ENCODE data around the gene GOSR2.

GOSR2 gene
- 59.9 to 63.7 reads per million in 2 donors for total RNA-seq

GRCh38 chr17:46922804-46923635 lies at the start of gene GOSR2:
Gene GOSR2 (plus strand): TSS chr17:46923160. CDS start chr17:46923193, 33 bp downstream.
- DNase-seq: peak; percentile 67

DNA sequence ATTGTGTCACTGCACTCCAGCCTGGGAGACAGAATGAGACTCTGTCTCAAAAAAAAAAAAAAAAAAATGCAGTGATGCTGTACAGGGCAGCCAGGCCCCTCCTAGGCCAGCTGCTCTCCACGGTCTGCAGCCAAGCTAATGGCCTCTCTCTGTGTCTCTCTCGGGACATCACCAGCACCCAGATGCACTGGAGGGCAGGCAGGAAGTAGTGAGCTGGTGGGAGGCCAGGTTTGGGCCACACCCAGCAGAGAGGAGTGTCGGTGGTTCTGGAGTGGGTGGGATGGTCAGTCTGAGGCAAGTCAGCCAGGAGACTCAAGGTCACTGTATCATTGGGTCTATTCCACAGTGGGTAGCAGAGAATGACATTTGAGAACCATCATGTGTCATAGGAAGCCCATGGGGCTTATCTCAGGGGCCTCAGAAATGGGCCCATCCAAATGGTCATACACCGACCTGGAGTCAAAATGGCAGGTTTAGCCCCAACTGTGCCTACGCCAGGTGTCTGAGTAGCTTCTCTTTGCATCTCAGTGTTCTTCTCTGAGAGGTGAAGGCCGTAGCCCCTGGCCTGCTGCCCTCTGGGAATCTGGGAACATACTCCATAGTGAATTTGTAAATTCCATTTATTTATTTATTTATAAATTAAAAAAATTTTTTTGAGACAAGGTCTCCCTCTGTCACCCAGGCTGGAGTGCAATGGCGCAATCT lies 48.9 kb upstream of the GOSR2 start:
- DNase-seq: no peak

GRCh38 chr17:46874906-46875305 lies 48.1 kb upstream of the GOSR2 start:
- no peak for DNase-seq

DNA sequence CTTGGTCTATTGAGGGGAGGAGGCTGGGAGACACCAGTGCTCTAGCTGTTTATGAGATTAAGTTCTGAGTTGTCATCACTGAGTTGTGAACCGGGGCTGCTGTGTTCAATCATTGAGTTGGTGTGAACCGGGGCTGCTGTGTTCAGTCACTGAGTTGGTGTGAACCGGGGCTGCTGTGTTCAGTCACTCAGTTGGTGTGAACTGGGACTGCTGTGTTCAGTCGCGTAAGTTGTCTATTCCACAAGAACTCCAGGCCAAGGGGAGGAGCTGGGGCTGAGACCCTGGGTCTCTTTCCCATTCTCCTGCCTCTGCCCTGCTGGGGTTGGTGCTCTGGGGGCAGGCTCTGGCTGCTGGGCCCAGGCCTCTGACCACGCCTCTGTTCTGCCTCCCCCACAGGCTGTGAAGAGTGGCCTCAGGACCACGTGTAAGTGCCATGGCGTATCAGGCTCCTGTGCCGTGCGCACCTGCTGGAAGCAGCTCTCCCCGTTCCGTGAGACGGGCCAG lies 47.1 kb upstream of the GOSR2 start:
- no peak for DNase-seq

- DNase-seq: no peak
Measured at GRCh38 chr17:46876353-46876887, 46.5 kb upstream of the GOSR2 start.

DNA sequence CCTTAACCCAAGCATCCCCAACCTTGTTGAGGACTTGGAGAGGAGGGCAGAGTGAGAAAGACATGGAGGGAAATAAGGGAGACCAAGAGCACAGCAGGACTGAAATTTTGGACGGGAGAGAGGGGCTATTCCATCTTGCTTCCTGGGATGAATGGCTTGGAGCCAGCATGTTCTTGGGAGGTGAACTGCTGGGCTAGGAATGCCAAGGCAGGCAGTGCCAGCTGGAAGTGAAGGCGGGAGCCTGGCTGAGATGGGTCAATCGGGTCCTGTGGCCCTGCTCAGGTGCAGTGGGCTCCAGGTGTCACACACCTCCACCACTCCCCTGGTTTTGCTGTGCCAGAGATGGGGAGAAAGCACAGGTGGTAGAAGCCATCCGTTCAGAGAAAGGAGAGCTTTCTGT lies 46.0 kb upstream of the GOSR2 start:
- DNase-seq: no peak

DNA sequence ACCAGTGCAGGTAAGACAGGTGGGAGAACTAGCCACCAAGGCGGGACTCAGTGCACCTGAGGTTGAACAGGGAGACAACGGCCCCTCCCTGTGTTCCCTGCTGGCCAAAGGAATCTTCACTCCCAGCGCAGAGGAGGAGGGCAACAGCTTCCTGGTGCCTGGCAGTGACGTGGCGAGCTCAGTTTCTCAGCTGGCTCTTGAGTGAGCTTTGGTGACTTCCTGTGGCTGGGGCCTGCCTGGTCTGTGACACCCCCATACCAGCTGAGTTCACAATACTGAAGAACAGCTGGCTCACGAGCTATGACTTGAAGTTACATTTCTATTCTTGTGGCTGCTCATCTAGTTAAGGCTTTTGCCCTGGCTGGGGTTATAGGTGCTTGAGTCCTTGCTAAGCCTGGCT lies 45.5 kb upstream of the GOSR2 start:
- no peak for DNase-seq

GRCh38 chr17:46878055-46878454 lies 44.9 kb upstream of the GOSR2 start:
- DNase-seq: no peak

GRCh38 chr17:46879101-46879500 lies 43.9 kb upstream of the GOSR2 start:
- DNase-seq: no peak

DNA sequence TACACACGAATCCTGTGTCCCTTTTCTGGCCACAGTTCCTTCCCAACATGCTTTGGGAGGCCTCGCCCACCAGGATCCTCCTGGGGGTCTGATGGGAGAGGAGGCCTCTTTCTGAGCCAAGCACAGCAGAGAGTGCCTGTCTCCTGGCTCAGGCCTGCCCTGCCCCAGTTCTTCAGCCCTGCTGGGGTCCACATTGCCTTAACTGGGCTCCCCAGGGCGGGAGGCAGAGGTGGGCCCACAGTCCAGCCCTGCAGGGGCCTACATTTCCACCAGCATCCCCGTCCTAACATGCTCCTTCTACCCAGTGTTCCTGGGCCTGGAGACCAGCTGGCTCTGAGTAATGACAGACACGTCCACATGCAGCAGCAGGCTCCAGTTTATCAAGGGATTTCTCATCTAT lies 41.9 kb upstream of the GOSR2 start:
- DNase-seq: no peak

DNA sequence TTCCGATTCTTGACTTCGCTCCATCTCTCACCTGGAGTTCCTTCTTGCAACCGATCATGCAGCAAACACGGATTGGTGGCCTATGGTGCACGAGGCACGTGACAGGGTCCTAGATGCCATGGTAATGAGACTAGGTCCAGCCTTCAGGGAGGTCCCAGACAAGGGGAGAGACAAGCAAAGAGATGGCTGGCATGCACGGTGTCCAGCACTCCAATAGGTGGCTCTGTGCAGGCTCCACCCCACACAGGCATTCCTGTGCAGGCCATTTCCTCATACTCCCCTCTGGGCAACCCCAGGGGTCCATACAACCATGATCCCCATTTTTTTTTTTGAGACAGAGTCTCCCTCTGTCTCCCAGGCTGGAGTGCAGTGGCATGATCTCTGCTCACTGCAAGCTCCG lies 40.3 kb upstream of the GOSR2 start:
- no peak for DNase-seq

- no peak for DNase-seq
Measured at GRCh38 chr17:46883871-46884520, 39.0 kb upstream of the GOSR2 start.

- no peak for DNase-seq
Measured at GRCh38 chr17:46884552-46884951, 38.4 kb upstream of the GOSR2 start.

DNA sequence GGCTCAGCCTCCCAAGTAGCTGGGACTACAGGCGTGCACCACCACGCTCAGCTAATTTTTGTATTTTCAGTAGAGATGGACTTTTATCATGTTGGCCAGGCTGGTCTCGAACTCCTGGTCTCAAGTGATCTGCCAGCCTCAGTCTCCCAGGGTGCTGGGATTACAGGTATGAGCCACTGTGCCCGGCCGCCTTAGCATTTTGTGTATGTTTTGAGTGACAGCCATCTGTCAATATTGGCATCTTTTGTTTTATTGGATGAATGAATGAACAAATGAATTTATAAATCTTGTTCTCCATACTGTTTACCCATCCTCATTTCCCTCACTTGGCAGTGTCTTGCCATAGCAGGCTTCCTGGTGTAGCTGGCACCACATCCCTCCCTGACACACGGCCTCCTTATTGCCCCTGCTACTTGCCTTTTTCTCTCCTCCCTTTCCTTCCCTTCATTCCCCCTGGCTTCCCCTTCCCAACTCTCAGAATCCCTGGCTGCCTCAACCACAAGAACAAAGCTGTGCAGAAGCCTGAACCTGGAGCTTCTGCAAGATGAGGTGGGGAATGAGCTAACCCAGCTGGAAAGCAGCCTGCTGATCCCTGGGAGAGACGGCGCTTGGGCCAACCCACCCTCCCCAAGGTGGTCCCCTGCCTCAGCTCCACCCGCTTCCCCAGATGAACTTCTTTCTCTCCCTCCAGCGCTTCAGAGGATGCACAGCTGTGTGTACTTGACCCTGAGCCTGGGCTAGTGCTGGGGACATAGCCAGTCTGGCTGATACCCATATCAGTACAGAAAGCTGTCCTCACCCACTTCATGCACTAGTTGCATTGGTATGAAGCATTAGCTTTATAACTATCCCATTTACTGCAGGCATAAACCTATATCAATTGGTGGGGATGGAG lies 37.3 kb upstream of the GOSR2 start:
- no peak for DNase-seq

DNA sequence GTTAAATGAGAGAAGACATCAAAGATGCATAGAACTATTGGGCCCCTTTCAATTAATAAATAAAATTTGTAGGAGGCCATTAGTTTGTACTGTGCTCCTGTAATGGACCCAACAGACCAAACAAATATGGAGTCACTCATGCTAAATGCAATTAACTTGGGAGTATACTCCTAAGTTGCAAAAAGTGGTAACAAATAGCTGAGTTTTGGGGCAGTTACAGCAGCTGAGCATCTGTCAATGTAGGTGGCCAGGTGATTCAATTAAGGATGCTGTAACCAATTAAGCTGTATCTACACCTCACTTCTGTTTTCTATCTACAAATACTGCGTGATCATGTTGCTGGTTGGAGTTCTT lies 36.7 kb upstream of the GOSR2 start:
- DNase-seq: no peak

DNA sequence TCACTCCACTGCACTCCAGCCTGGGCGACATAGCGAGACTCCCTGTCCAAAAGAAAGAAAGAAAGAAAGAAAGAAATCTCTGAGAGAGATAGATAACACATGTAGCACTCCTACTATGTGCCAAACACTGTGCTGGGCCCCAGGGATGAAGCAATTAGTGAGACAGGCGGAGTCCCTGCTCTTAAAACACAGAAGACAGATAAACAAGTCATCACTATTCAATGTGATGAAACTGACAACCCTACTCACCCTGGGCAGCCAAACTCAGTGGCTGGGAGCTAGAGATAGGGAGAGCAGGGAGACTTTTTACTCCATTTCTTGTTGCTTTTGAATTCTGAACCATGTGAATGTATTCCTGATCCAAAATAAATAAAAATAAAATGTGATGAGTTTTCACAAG lies 35.2 kb upstream of the GOSR2 start:
- DNase-seq: no peak

DNA sequence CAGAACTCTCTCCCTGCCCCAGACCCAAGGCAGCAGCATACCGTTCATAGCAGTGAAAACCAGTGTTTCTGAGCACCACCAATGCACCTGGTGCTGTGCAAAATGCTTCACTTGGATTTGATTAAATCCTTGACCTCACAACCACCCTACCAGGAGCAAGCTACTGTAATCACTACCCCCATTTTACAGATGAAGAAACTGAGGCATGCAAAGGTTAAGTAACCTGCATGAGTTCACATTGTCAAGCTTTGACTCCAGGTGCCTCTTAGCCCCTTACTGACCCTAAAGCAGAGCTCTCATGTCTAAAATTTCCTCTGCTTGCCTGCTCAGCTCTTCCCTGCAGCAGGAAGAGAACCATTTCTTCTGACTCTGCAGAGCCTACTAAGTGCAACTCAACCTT lies 34.2 kb upstream of the GOSR2 start:
- DNase-seq: no peak

GRCh38 chr17:46889519-46889918 lies 33.4 kb upstream of the GOSR2 start:
- DNase-seq: no peak

DNA sequence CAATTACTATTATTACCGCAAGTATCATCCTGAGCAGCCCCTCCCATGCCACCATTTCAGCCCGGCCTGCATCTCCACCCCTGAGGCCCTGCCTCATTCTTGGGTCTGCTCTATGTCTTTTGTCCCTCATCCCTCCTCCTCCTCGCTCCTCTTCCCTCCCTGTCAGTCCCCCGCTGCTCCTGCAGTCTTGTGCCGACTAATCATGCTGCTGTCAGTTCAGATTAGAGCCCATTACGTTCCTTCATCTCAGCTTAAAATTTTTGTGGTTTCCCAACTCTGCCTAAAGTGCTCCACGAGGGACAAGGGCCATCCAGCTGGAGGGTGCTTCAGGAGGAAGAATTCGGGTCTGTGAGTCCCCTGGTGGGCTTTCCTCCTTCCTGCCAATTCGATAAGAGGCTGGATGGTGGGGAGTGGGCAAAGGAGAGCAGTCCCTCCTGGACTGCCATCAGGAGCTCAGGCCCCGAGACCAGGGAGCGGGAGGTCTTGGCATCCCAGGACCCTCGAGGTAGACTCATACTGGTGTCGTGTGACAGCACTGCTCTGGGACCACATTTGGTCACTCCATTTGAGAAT lies 32.9 kb upstream of the GOSR2 start:
- DNase-seq: no peak

DNA sequence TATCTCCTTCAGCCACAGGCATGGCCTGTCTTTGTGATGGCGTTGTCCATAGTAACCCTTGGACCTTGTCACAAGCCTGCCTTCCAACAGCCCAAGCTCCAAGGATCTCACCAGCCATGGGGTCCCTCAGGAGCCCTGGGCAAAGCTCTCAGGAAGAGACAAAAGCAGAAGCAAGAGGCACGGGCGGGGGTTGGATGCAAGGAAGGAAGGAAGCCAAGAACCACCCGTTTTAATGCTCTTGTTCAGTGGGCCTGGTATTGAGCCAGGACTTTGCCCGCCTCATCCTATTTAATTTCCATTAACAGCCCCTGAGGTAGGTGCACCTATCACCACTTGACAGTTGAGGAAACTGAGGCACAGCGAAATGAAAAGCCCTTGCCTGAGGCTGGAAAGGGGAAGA lies 32.3 kb upstream of the GOSR2 start:
- no peak for DNase-seq

DNA sequence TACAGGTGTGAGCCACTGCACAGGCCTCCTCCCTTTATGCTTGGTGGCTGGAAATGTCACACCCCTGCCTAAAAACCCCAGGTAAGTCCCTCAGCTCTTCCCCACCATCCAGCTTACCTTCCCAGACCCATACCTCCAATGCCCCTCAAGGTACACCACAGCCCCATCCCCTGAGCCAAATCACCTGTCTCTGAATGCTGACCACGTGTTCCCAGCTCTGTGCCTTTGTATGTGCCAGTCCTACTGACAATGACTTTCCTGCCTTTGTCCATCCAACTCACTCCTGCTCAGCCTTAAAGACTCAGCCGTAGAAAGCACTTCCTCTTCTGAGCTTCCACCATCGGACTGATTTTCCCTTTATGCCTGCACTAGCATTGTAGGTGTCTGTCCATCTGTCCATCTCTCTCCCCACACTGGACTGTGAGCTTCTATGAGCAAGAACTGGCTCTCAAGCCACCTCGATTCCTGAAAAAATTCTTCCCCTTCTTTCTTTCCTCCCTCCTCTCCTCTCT lies 30.7 kb upstream of the GOSR2 start:
- no peak for DNase-seq

DNA sequence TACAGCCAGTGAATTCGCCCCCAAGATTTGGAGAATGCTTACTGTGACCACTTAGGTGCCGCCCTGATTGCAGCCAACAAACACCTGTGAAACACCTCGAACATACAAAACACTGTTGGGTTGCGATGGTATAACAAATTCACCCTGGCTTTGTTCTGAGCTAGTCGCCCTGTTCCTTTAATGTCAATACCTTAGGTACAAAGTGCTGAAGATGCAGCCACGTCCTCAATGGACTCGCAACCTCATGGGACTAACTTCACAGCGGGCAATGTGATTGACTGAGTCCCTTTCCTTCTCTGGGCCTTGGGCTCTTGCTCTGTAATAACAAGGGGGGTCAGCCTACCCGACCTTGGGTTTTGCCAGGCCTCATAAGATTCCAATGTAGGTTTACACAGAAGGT lies 28.9 kb upstream of the GOSR2 start:
- no peak for DNase-seq

Data from activated gamma-delta T cell (primary cell).